Activated naive CD4-positive, alpha-beta T cell treated with anti-CD3 and anti-CD28 coated beads, Interleukin-2, amount 50 U/mL, for 24 hours (primary cell): ENCODE data around the gene VCAN.

Experiments
- H3K27ac Mint-ChIP-seq: one replicate; pipeline ENCODE4 v1.8.0; 2021; ENCODE audit warnings: mild to moderate bottlenecking, mixed read lengths
- H3K27me3 Mint-ChIP-seq: one replicate; pipeline ENCODE4 v1.8.0; 2021; ENCODE audit warnings: mixed read lengths
- H3K36me3 Mint-ChIP-seq: one replicate; pipeline ENCODE4 v1.8.0; 2021; ENCODE audit warnings: mixed read lengths
- H3K4me1 Mint-ChIP-seq: one replicate; pipeline ENCODE4 v1.8.0; 2021; ENCODE audit warnings: mixed read lengths
- H3K4me3 Mint-ChIP-seq: one replicate; pipeline ENCODE4 v1.8.0; 2021; ENCODE audit warnings: mild to moderate bottlenecking, mixed read lengths
- H3K9me3 Mint-ChIP-seq: one replicate; pipeline ENCODE4 v1.8.0; 2021; ENCODE audit warnings: mixed read lengths

VCAN gene

GRCh38 chr5:83586874-83587776 lies 115.6 kb downstream of the VCAN start:
- Mint-ChIP-seq H3K4me1 (no peaks in the 10 kb centered on the region), H3K27ac (no peak overlapping the region), H3K9me3 (no peaks in the 10 kb centered on the region), H3K27me3 (no peaks in the 10 kb centered on the region), H3K4me3 (no peak overlapping the region), H3K36me3 (no peaks in the 10 kb centered on the region)

- no peaks in the 10 kb centered on the region for H3K9me3 Mint-ChIP-seq
- H3K27ac Mint-ChIP-seq, result no peak overlapping the region
- no peak overlapping the region for H3K4me3 Mint-ChIP-seq
- H3K27me3 Mint-ChIP-seq, result no peaks in the 10 kb centered on the region
- no peaks in the 10 kb centered on the region for H3K36me3 Mint-ChIP-seq
- no peaks in the 10 kb centered on the region for H3K4me1 Mint-ChIP-seq
Measured at GRCh38 chr5:83589786-83590185, 118.2 kb downstream of the VCAN start.

DNA sequence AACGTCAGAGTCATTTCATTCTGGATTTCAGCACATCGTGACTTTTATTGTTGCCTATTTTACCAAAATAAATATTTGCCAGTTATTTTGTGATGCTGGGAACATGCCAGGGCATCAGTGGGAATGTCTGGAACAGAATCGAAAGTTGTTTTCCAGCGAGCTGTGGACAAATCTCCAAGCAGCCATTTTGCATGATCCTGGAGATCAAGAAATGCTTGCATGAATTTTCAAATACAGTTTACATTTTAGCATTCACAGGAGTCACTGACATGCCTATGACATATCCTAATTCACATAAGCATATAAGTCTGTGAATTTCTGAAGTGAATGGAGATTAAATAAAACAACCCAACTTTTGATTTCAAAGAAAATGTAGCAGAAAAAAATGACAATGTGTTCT lies 119.4 kb downstream of the VCAN start:
- Mint-ChIP-seq H3K27me3 (no peaks in the 10 kb centered on the region), H3K4me1 (no peaks in the 10 kb centered on the region), H3K9me3 (no peaks in the 10 kb centered on the region), H3K27ac (no peak overlapping the region), H3K36me3 (no peaks in the 10 kb centered on the region), H3K4me3 (no peak overlapping the region)

- H3K4me1 Mint-ChIP-seq, result no peaks in the 10 kb centered on the region
- no peaks in the 10 kb centered on the region for H3K27me3 Mint-ChIP-seq
- H3K27ac Mint-ChIP-seq, result no peak overlapping the region
- no peaks in the 10 kb centered on the region for H3K36me3 Mint-ChIP-seq
- no peak overlapping the region for H3K4me3 Mint-ChIP-seq
- H3K9me3 Mint-ChIP-seq, result no peaks in the 10 kb centered on the region
Measured at GRCh38 chr5:83595217-83595616, 123.7 kb downstream of the VCAN start.

- H3K36me3 Mint-ChIP-seq, result no peaks in the 10 kb centered on the region
- no peak overlapping the region for H3K4me3 Mint-ChIP-seq
- H3K9me3 Mint-ChIP-seq, result no peaks in the 10 kb centered on the region
- no peak overlapping the region for H3K27ac Mint-ChIP-seq
- peaks cover 8% of the 10 kb centered on the region for H3K27me3 Mint-ChIP-seq
- no peaks in the 10 kb centered on the region for H3K4me1 Mint-ChIP-seq
Measured at GRCh38 chr5:83608122-83608521, 136.6 kb downstream of the VCAN start.

- Mint-ChIP-seq H3K4me1 (no peaks in the 10 kb centered on the region), H3K27ac (no peak overlapping the region), H3K9me3 (peaks cover 18% of the 10 kb centered on the region), H3K36me3 (no peaks in the 10 kb centered on the region), H3K27me3 (peaks cover 4% of the 10 kb centered on the region), H3K4me3 (no peak overlapping the region)
Measured at GRCh38 chr5:83614841-83615240, 143.3 kb downstream of the VCAN start.

DNA sequence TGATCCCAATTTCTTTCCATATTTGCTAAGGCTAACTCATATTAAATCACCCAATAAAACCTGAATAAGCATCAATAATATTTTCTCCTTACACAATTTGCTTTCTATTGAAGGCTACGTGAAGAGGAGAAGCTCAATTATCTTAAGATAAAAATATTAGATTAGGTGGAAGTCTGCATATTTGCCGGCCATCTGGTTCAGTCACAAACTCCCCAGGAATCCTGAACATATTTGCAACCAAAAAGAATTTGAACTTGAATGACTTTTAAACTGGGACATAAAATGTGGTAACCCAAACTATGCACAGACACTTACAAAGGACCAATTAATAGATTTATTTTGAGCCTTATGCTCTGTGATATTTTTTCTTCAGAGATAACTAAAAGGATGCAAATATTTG lies 156.8 kb downstream of the VCAN start:
- Mint-ChIP-seq H3K27me3 (peaks cover 5% of the 10 kb centered on the region), H3K4me3 (no peak overlapping the region), H3K36me3 (no peaks in the 10 kb centered on the region), H3K27ac (no peak overlapping the region), H3K9me3 (no peaks in the 10 kb centered on the region), H3K4me1 (no peaks in the 10 kb centered on the region)
